Fibroblast of skin of right biceps (primary cell): ENCODE results near the gene DDO.
A peak's percentile ranks its signal among the peaks of the same experiment; 100 is the strongest.

Experiments
- DNase-seq: peaks from one replicate; pipeline ENCODE4 v3.0.0-alpha.2; 2013

Gene DDO

DNA sequence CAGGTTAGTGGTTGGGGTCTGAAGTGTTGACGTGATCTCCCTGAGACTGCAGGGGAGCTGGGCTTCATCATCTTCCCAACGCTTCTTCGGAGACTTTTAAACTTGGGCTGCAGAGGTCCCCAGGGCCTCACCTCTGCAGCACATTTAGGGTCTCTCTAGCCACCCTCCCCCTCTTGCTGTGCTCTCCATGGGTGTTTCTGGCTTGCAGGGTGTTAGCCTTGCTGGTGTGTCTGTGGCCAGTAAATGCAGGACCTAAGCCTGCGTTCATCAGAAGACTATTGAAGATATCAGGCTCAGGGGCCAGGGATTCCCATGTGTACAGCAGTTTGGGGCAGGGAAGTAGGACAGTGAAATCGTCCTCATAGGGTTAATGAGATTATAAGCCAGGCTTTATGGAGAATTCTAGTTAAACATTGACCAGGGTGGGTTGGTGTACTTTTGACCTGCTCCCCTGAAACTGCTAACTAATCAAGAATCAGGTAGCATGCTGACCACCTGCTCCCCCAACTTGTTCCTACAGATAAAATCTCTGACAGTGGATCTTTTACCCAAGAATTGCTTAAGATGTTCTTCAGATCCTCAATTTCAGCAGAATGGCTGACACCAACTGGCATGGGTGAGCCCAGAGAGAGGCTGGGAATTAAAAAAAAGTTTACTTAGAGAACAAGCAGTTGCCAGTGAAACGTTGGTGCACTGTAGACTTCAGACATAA is 3.8 kb upstream of the DDO start:
- DNase-seq = no peak

DNA sequence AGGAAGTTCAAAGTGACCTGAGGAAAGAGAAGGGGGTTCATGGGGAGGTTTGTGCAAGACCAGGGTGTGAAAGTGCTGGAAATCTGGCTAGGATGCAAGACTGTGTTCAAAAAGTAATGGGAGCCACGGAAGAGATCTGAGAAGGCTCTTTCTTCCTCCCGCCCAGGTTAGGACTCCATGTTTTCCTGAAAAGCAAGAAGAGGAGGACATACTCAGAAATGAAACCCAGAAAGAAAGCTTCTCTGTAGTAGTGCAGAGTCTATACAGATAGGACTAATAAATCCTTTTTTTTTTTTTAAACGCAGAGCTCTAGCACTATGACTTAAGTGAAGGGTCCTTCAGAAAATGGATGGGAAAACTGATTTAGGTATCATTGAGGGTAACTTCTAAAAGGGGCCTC is 3.2 kb upstream of the DDO start:
- DNase-seq = no peak

DNA sequence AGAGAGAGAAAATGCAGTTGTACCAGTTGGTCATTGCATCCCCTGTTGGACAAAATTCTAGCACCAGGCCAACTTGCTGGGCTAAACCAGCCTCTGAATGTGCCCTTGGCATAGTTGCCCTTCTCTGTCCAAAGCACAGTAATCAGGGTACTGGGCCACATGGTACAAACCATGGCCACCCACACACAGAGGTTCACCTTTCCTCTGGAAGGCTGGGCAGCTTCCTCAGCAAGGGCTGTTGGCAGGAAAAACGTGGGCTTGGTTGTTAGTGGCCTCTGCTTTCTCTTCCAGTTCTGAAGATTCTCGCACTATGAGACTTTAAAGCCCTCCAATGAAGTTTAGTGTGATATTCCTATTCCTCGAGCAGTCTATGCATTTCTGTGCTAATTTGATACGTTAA is 706 bp downstream of the DDO start:
- DNase-seq = no peak

DNA sequence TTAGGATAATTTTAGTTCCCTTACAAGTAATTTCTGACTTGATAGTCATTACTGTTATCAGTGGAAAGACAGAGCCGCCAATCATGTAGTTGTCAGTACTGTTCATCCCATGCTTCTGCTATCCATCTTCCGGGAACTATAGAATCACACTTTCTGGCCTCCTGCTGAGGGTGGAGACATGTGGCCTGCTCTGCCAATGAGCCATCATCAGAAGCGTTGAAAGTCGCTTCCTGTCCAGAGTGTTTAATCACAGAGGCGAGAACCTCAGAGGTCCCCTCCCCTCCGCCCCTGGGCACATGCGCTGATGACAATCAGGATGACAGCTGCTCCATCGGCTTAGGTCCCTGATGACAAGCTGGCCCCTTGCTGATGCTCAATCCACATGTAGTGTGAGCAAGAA is 3.0 kb downstream of the DDO start:
- DNase-seq = peak; percentile 26

DNA sequence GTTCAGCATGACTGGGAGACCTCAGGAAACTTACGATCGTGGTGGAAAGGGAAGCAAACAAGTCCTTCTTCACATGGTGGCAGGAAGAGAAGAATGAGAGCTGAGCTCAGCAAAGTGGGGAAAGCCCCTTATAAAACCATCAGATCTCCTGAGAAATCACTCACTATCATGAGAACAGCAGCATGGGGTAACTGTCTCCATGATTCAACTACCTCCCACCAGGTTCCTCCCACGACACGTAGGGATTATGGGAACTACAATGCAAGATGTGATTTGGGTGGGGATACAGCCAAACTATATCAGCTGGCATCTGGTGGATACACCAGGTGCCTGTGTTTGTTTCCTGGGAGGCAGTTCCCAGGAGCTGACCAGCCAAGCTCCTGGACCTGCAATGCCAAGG is 4.9 kb downstream of the DDO start:
- no peak for DNase-seq

DNA sequence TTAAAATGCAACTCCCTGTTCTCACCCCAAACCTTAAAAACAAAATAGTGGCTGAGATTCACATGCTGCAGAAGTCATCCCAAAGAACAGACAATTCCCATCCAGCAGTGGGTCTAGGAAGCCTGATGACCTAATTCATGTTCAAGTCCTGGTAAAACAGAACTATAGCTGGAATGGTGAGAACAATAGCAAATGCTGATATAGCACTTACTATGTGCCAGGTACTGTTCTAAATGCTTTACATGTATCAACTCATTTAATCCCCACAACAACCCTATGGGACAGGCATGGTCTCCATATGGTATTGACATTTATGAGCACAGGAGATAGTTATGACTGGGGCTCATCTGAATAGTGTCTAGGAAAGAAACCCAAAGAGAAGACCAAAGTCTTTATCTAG is 5.6 kb downstream of the DDO start:
- DNase-seq = no peak

DNA sequence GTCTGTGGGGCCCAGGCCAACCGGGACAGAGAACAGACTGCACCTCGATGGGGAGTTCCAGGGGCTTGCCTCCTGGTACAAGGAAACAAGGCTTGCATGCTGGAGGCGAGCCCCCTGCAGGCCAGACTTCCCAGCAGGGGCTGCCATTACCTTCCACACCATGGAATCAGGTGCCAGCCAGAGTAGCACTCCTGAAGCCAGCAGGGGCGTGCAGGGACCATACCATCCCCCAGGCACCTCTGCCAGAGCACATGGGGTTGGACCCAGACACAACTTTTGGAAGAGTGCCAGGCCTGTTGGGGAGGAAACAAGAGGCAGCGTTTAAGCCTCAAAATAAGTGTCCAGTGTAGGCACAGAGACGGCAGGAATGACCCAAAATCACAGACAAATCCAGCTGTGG is 6.5 kb downstream of the DDO start:
- no peak for DNase-seq

DNA sequence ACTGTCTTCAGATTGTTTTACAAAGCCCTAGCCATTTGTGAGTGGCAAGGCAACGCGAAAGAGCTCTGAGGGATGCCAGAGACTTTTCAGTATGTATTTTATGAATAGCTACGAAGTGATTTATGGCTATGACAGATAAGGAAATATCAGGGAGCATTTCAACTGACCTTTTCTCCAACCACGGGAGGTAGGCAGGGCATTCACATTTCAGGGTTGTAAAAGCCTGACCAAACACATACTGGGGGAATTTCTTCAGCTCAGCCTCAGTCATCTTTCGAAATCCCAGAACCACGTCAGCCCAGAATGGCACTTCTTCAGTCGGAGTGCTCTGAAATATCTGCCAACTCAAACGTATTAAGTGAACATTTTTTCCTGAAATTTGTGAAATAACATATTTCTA is 10.8 kb downstream of the DDO start:
- DNase-seq = no peak

DNA sequence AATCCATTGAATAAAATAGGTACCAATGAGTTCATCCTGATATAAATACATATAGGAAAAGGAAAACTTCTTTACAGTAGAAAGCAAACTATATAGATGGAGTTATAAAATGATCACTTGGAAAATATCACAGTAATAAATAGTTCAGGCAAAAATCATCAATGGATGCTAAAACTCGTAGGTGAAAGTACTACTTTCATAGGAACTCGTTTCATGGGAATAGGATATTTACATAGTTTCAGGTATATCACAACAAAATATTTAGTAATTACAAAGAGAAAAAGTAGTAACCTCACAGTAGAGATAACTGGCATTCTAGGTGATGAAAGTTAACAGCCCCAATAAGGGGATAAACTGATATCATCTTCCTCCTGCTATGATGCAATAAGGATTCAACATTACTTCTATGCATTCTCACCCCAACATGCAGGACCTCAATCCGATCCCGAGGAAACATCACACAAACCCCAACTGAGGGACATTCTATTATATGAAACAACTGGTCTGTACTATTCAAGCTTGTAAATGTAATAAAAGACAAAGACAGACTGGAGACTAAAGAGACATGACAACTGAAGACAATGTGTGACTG is 13.7 kb downstream of the DDO start:
- DNase-seq = no peak

DNA sequence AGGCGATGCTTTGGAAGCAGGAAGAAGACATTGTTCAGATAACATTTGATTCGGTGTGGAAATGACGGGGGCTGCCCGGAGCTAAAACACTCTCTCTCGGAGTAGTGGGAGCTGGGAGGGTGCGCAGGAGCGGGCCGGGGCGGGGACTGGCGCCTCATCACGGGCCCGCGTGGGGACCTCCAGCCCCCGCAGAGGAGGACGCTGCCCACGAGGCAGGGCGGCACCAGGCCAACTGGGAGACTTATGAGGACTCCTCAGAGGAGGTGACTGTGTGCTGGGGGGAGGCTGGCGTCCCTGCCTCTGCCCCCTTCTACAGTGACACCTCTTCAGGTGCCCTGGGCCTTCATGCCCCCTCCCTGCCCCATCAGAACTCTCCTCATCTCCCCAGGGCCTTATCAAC is 15.2 kb downstream of the DDO start:
- DNase-seq = no peak

DNA sequence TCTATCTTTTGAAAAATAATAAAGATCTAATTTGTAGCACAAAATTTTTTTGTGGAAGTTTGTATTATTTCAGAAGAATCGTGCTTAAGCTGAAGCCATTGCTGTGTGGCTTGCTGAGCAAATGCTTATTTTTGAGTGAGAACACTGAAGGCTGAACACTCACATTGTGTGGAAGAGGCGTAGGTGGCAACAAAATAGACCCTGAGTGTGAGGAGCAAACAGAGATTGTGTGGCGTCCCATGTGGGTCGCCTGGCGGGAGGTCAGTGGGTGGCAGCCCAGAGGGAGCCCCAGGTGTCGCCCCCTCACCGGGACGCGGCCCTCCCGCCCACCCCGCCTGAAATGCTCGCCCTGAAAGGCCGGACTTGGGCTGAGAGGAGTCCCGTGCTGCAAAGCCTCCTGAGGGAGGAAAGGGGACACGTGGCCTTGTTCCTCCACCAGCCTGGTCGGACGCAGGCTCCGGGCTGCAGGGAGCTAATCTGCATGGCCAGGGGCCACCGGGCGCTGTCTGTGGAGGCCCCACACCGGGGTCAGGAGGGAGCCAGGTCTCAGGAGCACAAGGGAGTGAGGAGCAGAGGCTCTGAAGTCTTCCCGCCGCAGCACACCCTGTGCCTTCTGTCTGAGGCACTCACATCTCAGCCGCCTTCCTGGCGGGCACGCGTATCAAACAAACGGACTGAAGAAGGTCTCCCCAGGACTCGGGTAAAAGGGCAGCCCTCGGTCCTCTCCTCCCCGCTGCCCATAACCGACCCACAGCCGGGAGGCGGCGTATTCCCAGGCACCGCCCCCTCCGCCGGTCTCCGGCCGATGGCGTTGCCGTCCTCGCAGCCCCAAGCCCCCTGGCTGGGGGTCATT is 15.9 kb downstream of the DDO start:
- no peak for DNase-seq

DNA sequence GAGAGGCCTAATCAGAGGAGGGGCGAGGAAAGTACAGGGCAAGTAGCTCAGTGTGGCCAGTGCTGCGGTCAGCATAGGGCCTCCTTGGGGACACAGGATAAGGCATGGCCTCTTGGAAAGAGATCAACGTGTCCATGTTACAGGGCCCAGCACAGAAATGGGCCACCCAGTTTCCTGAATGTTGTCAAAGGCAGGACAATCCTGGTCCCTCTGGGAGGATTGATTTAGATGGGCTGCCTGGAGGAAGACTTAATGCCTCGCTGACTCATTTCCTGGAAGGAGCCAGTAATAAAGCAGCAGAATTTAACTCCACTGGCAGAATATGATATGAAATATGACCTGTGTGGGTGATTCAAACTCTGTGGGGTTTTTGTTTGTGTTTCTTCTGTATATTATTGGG is 16.6 kb downstream of the DDO start:
- peak; percentile 56 for DNase-seq

DNA sequence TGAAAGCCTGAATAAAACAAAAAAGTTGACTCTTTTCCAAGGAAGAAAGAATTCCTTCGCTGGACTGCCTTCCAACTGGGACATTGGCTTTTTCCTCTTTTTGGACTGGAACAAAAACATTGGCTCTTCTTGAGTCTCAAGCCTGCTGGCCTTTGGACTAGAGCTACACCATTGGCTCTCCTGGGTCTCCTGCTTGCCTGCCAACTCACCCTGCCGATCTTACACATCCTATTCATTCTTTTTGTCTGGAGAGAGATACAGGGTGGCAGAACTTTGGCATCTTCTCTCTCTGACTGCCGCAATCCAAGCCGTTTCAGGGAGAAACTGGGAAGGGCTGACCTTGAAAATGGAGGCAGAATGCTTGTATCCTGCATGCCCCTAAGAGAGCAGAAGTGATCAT is 20.2 kb downstream of the DDO start:
- no peak for DNase-seq

DNA sequence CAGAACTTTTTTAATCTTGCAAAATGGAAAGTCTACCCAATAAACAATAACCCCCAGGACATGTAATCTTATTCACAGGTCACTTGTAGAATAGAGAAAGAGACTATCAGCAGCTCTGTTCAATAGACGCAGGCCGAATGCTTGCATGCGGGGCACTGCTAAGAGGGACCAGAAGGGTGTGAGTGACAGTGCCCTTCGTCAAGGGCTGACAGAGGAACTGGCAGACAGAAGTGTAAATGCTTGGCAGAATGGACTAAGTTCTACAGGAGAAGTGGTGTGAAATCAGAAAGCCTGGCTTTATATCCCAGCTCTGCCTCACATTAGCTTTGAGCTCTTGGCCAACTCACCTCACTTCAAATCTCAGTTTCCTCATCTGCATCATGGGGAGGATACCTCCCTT is 21.0 kb downstream of the DDO start:
- DNase-seq = no peak

DNA sequence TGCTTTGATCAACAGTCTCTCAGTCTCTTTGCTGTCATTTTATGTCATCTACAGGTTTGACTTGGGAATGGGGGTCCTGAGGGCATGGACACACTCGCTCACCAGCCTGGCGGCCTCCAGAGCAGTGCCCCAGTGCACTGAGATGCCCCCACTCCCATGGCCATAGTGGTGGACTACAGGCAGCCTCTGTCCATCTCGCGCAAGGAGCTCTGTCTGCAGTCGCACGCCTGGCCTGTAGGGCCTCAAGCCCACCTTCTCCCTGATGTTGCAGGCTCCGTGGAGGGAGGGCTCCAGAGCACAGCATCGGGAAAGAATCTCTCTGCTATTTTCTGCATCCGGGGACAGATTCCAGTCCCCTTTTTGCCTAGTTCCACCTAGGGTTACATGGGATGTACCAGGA is 22.6 kb downstream of the DDO start:
- no peak for DNase-seq

DNA sequence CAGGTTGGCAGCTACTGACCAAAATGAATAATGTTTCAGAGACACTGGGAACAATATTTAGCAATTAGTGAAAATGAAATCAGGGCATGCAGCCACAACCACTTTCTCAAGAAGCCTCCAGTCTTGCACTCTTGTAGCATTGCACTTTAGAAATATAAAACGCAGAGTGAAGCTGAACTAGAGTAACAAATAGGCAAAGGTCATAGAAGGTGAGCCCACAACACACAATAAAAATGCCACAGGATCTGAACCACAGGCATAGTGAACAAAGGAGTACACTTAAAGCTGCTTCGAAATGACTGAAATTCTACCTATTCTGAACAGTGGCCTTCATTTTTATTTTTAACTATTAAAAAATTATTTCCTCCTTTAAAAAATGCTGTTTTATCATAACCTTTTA is 25.0 kb downstream of the DDO start:
- DNase-seq = no peak

DNA sequence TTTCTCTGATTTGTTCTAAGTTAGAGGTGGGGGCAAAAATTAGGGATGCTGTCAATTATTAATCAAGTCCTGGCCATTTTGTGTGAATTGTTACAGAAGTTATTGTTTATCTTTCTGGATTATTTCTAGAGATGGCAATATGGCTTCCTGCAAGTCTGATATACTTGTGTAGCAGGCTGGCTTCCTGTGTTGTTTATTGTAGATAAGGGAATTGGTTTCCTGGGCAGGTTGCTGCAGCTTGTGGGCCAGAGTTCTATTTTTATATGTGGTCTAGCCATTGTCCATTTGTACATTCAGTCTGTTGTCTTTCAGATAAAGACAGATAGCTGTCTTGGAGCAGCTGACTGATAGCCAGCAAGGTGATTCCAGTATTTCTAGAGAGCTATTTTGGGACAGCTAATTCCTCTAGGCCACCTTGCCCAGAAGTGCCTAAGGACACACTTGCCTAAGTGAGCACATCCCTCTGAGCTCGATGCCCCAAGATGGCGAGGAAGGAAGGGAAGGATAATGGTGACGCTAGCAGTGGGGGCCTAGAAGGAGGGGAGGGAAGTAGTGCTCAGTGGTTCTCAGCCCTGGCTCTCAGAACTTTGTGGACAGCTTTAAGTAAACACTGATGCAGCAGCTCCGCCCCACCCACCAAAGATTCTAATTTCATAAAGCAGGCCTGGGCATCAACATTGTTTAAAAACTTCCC is 25.5 kb downstream of the DDO start:
- DNase-seq = no peak

DNA sequence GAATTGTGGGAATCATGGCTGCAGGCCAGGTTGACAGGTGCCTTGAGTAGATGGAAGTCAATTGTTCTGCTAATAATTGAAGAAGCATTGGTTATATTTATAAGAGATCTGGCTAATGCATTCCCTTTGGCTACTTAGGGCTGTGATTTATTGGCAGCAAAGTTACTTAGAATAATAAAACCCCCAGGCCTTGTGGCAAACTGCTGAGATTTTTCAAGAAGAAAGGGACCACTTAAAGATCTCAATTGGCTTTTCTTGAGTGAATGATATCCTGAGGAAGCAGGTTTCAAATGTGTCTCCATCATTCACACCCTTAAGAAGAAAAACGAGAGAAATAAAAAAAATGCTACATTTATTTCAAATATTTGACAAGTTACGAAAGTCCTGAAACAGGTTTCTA is 27.4 kb downstream of the DDO start:
- DNase-seq = no peak

DNA sequence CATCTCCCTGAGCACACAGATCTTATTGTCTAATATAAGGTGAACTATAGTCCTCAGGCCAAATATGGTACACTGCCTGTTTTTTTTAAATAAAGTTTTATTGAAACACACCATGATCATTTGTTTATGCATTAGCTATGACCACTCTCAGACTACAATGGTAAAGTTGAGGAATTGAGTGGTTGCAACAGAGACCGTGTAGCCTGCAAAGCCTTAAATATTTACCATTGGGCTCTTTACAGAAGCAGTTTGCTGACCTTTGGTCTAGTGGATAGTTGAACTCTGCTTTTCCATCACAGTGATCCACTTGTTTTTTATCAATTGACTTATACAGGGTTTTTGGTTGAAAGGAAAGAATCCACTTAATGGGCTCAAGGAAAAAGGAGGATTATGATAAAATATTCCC is 29.9 kb downstream of the DDO start:
- DNase-seq = no peak

DNA sequence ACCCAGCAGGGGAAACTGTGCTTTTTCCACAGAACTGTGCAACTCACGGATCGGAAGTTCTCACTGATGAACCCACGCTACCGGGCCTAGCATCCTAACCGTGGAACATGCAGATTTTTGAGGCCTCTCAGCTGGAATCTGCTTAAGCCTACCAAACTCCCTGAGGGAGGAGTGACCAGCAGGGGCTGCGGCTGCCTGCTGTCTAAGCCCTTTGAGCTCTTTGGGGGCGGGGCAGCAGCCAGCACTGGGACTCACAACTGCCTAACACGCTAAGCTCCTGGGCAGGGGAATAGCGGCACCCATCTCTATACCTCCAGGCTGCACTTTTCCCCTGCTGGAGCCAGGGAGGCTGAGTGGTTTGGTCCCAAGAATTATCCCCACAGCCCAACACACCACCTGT is 36.8 kb downstream of the DDO start:
- no peak for DNase-seq

DNA sequence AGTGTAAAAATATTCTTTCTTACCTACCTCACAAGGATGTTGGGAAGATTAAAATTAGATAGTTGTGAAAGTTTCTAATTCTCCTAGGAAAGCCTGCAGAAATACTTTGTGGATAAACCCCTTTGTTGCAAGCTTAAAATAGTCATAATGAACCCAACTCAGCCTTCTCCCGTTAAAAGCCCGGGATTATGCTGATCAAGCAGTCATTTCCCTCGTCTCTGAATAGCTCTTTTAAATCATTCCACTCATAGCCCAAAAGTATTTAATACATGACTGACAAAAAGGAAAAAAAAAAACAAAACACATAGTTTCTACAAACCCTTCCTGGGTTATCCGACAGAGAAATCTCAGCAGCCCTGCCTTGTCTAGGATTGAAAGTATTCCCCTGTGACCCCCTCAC is 46.3 kb downstream of the DDO start:
- DNase-seq = no peak

DNA sequence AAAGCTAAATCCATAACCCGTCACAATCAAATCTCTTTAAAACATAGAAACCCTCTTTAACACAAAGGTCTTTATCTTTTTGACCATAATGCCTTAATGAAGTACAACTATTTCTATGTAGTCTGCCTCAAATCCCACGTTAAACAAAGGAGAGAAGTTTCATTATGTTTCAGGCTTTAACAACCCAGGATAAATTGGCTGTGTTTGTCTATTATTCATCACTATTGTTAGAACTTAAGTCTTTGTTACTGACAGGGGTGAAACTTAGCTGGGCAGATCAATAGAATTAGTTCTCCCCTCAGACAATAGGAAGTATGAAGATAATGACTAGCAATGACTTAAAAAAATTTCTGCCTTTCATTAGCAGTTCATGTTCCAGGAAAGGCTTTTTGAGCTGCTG is 47.1 kb downstream of the DDO start:
- DNase-seq = no peak

DNA sequence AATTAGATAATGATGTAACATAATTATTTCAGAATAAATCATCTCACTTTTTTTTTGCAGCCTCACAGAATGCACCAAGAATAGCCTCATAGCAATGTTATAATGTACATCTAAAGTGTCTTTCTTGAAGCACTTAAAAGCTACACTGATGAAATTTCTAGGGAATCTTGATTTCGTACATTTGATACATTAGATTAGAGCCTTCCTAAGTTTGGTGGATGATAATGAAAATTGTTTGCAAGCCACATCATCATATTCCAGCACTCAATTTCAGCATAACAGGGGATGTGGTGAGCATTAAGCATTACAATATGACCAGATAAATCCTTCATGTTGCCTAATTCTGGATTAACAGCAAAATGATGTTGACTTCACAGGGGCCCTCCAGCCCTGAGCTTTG is 47.5 kb downstream of the DDO start:
- no peak for DNase-seq

DNA sequence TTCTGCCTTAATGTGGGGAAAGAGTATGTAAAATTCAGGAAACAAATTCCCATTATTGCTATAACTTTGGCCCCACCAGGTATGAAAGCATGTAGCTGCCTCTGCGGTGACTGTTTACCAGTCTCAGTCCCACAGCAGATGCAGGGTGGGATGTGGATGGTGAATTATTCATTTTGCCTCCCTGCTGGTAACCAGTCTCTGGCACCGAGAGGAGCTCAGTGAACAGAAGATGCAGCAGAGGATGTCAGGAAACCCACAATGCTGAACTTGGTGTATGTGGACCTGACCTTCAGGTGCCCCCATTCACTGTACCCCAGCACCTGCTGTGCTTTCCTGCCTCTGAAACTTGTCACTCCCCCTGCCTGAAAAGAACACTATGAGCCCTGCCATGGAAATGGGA is 48.4 kb downstream of the DDO start:
- DNase-seq = no peak
